IMR-90 (cell line): ENCODE results near the gene HERC3. TPM values are rescaled to one million over a fixed set of nuclear protein-coding genes. Genes with fewer than 3 reads are reported as not detected.

ENCODE experiments used
- ATAC-seq: fragments of 200-7000 bp; cut with Tn5 transposase; 2 replicates; pipeline ENCODE4 v1.9.1; 2020; ENCODE audit warnings: low read depth, mild to moderate bottlenecking, moderate library complexity
- BruUV-seq: library from RNA; stranded (reverse); fragments of 400-500 nt; replicated peaks from 2 replicates; lab custom pipeline; 2021; lab: Mats Ljungman, UMichigan
- CTCF ChIA-PET: fragments of 300-600 bp; formaldehyde crosslinking; extraction: SDS; loops from one replicate; lab custom pipeline; 2021; ENCODE audit warnings: antibody characterized with exemption; lab: Yijun Ruan, JAX
- POLR2A ChIA-PET: fragments of 300-600 bp; sonication (Branson Sonifier 250); formaldehyde crosslinking; loops from one replicate; lab custom pipeline; 2022; ENCODE audit warnings: antibody characterized with exemption; ENCODE audit not compliant: unreplicated experiment; lab: Charles Lee
- DNase-seq: peaks from one replicate; pipeline ENCODE4 v3.0.0; 2013
- H2AFZ ChIP-seq: replicated peaks from 2 replicates; pipeline ENCODE3; 2013; ENCODE audit warnings: low read length, mild to moderate bottlenecking; ENCODE audit not compliant: poor library complexity
- H2AK5ac ChIP-seq: 2 replicates; pipeline ENCODE4 v1.6.1; 2013; ENCODE audit warnings: low read depth, low read length, inconsistent platforms
- H2AK9ac ChIP-seq: replicated peaks from 2 replicates; pipeline ENCODE3; 2013; ENCODE audit warnings: mild to moderate bottlenecking, low read depth, low read length, moderate library complexity; ENCODE audit not compliant: poor library complexity
- H2BK120ac ChIP-seq: 2 replicates; pipeline ENCODE4 v1.6.1; 2013; ENCODE audit warnings: low read depth, low read length, inconsistent platforms
- H2BK15ac ChIP-seq: 3 replicates; pipeline ENCODE4 v1.6.1; 2013; ENCODE audit warnings: low read depth, low read length, inconsistent platforms
- H2BK20ac ChIP-seq: 2 replicates; pipeline ENCODE4 v1.6.1; 2013; ENCODE audit warnings: low read depth, mild to moderate bottlenecking, inconsistent platforms, low read length, moderate library complexity
- H2BK5ac ChIP-seq: 2 replicates; pipeline ENCODE4 v1.6.1; 2013; ENCODE audit warnings: mild to moderate bottlenecking, low read depth, low read length, inconsistent platforms; ENCODE audit not compliant: poor library complexity, severe bottlenecking
- H3K14ac ChIP-seq: replicated peaks from 2 replicates; pipeline ENCODE4 v1.6.1; 2013; ENCODE audit warnings: low read depth, low read length, inconsistent platforms
- H3K18ac ChIP-seq: 2 replicates; pipeline ENCODE4 v1.6.1; 2013; ENCODE audit warnings: low read depth, low read length, control low read depth
- H3K23ac ChIP-seq: 2 replicates; pipeline ENCODE4 v1.6.1; 2013; ENCODE audit warnings: low read depth, low read length, inconsistent platforms
- H3K27ac ChIP-seq: 2 replicates; pipeline ENCODE4 v1.5.1; 2013; ENCODE audit warnings: mild to moderate bottlenecking, control low read depth, low read length; ENCODE audit not compliant: insufficient read depth
- H3K27me3 ChIP-seq: 2 replicates; pipeline ENCODE4 v1.6.1; 2013; ENCODE audit warnings: low read length; ENCODE audit not compliant: control insufficient read depth, insufficient read depth
- H3K36me3 ChIP-seq: 2 replicates; pipeline ENCODE4 v1.6.1; 2013; ENCODE audit warnings: low read length, mixed read lengths; ENCODE audit not compliant: control insufficient read depth, insufficient read depth
- H3K4ac ChIP-seq: 2 replicates; pipeline ENCODE4 v1.6.1; 2013; ENCODE audit warnings: low read depth, low read length, inconsistent platforms
- H3K4me1 ChIP-seq: 2 replicates; pipeline ENCODE4 v1.6.1; 2013; ENCODE audit warnings: low read length, mixed read lengths; ENCODE audit not compliant: control insufficient read depth, insufficient read depth
- H3K4me2 ChIP-seq: 2 replicates; pipeline ENCODE4 v1.6.1; 2013; ENCODE audit warnings: low read depth, mild to moderate bottlenecking, control low read depth, low read length, moderate library complexity
- H3K4me3 ChIP-seq: 2 replicates; pipeline ENCODE4 v1.5.1; 2013; ENCODE audit warnings: low read depth, mild to moderate bottlenecking, control low read depth, low read length, moderate library complexity; ENCODE audit not compliant: insufficient read depth
- H3K56ac ChIP-seq: 2 replicates; pipeline ENCODE4 v1.6.1; 2013; ENCODE audit warnings: low read length, inconsistent platforms; ENCODE audit not compliant: insufficient read depth; ENCODE audit errors: extremely low read depth
- H3K79me1 ChIP-seq, 2 experiments: 2 replicates each; pipeline ENCODE4 v1.6.1; 2013; ENCODE audit warnings: low read length in 2 of 2, inconsistent platforms in 1 of 2, low read depth in 1 of 2
- H3K9ac ChIP-seq: 2 replicates; pipeline ENCODE4 v1.6.1; 2013; ENCODE audit warnings: low read depth, low read length, control low read depth
- H3K9me1 ChIP-seq: 2 replicates; pipeline ENCODE4 v1.6.1; 2013; ENCODE audit warnings: low read length, inconsistent platforms; ENCODE audit not compliant: insufficient read depth
- H3K9me3 ChIP-seq: 2 replicates; pipeline ENCODE4 v1.6.1; 2013; ENCODE audit warnings: low read length; ENCODE audit not compliant: control insufficient read depth, insufficient read depth
- H4K20me1 ChIP-seq: 2 replicates; pipeline ENCODE4 v1.6.1; 2013; ENCODE audit warnings: low read length, inconsistent platforms; ENCODE audit not compliant: insufficient read depth
- H4K5ac ChIP-seq: 2 replicates; pipeline ENCODE4 v1.6.1; 2013; ENCODE audit warnings: mild to moderate bottlenecking, low read depth, low read length, control low read depth
- H4K8ac ChIP-seq, 2 experiments: 2 replicates each; pipeline ENCODE4 v1.6.1; 2013; ENCODE audit warnings: low read depth in 2 of 2, low read length in 2 of 2, control low read depth in 1 of 2, inconsistent platforms in 1 of 2
- H4K91ac ChIP-seq: 2 replicates; pipeline ENCODE4 v1.6.1; 2013; ENCODE audit warnings: low read depth, low read length, inconsistent platforms; ENCODE audit not compliant: insufficient read depth
- BHLHE40 ChIP-seq: fragments of 150-350 bp; IDR thresholded peaks from 2 replicates; pipeline ENCODE4 v1.6.1; 2016; ENCODE audit warnings: mild to moderate bottlenecking, low read depth, low read length
- CEBPB ChIP-seq: IDR thresholded peaks from 2 replicates; pipeline ENCODE4 v1.6.1; 2012; ENCODE audit warnings: low read depth, low read length, improper control_type of control experiment
- CTCF ChIP-seq: conservative IDR thresholded peaks from 2 replicates; pipeline ENCODE4 v1.5.1; 2012; ENCODE audit warnings: mild to moderate bottlenecking, low read depth, low read length, improper control_type of control experiment
- ELK1 ChIP-seq: fragments of 150-350 bp; IDR thresholded peaks from 2 replicates; pipeline ENCODE4 v1.6.1; 2016; ENCODE audit warnings: low read depth, mild to moderate bottlenecking, low read length, moderate library complexity, borderline replicate concordance
- MAFK ChIP-seq: IDR thresholded peaks from 2 replicates; pipeline ENCODE4 v1.6.1; 2012; ENCODE audit warnings: low read depth, low read length, improper control_type of control experiment
- MAZ ChIP-seq: IDR thresholded peaks from 2 replicates; pipeline ENCODE4 v1.6.1; 2012; ENCODE audit warnings: low read depth, mild to moderate bottlenecking, low read length, improper control_type of control experiment, moderate library complexity, borderline replicate concordance
- POLR2A ChIP-seq: IDR thresholded peaks from 2 replicates; pipeline ENCODE4 v1.6.1; 2012; ENCODE audit warnings: mild to moderate bottlenecking, low read depth, low read length
- RAD21 ChIP-seq: IDR thresholded peaks from 2 replicates; pipeline ENCODE4 v1.6.1; 2012; ENCODE audit warnings: low read length, improper control_type of control experiment
- RFX5 ChIP-seq: IDR thresholded peaks from 2 replicates; pipeline ENCODE4 v1.8.0; 2012; ENCODE audit warnings: low read depth, mild to moderate bottlenecking, low read length, moderate library complexity
- SMC3 ChIP-seq: fragments of 150-350 bp; IDR thresholded peaks from 2 replicates; pipeline ENCODE4 v1.6.1; 2016; ENCODE audit warnings: low read depth, mild to moderate bottlenecking, antibody characterized with exemption, low read length, moderate library complexity
- USF2 ChIP-seq: fragments of 150-350 bp; IDR thresholded peaks from 2 replicates; pipeline ENCODE4 v1.6.1; 2017; ENCODE audit warnings: mild to moderate bottlenecking, antibody characterized with exemption, low read length, low read depth
- WGBS, 2 experiments: methylation state at CpG; one replicate each; pipeline versions ENCODE4 v1.1.5 to v1.1.7; 2013; ENCODE audit warnings: missing lambda C conversion rate in 2 of 2; ENCODE audit not compliant: insufficient read length in 1 of 2; ENCODE audit errors: extremely low coverage in 2 of 2; 5-methylcytosine and 5-hydroxymethylcytosine counted together
- dilution Hi-C: fragments of 300-500 bp; cut with HindIII; formaldehyde crosslinking; loops from one replicate; pipeline ENCODE4 v1.14.3; 2018; ENCODE audit warnings: low sequenced_read_pairs; ENCODE audit not compliant: unreplicated experiment
- in situ Hi-C: fragments of 300-500 bp; cut with MboI; formaldehyde crosslinking; loops from 3 replicates; pipeline ENCODE4 v1.14.3; 2019; ENCODE audit warnings: low sequenced_read_pairs, inconsistent platforms, mixed read lengths
- intact Hi-C: fragments of 100-400 bp; cut with micrococcal nuclease; formaldehyde crosslinking; loops from 2 replicates; pipeline ENCODE4 v1.10.0; 2022
- polyA plus RNA-seq, 3 experiments: library from polyadenylated mRNA; depleted of rRNA; stranded (reverse); fragments of >200 nt; gene quantifications; 2 replicates each; pipeline ENCODE4 v1.2.3, GENCODE V29; 2012; ENCODE audit warnings: low replicate concordance in 1 of 3
- total RNA-seq: library from RNA; depleted of rRNA; stranded (reverse); fragments of >200 nt; gene quantifications from 2 replicates; pipeline ENCODE4 v1.2.3, GENCODE V29; 2012

The HERC3 gene
- total and polyA plus RNA-seq, 2 of the 4 experiments (the other 2 are of a cell fraction): 8.9 to 9.5 TPM

GRCh38 chr4:88693792-88694191 lies 101.5 kb downstream of the HERC3 start:
- no peak overlapping the region for H3K14ac ChIP-seq
- H2AFZ ChIP-seq: no peak overlapping the region
- no peaks in the 10 kb centered on the region for H4K20me1 ChIP-seq
- H3K18ac ChIP-seq: no peak overlapping the region
- no peak overlapping the region for H2AK5ac ChIP-seq
- no peak overlapping the region for H2BK15ac ChIP-seq
- intact Hi-C loops: no loop called here
- H3K4me3 ChIP-seq: no peak overlapping the region
- no peak overlapping the region for H3K9ac ChIP-seq
- no peak overlapping the region for H3K23ac ChIP-seq
- no peak overlapping the region for H3K4me2 ChIP-seq
- H4K8ac ChIP-seq: no peak overlapping the region
- no TSS peak for BruUV-seq
- TF ChIP-seq RFX5 (no peak), USF2 (no peak), CTCF (no peak), SMC3 (no peak), POLR2A (no peak), BHLHE40 (no peak), ELK1 (no peak), MAZ (no peak), RAD21 (no peak), CEBPB (no peak), MAFK (no peak)
- H2BK20ac ChIP-seq: no peak overlapping the region
- H3K56ac ChIP-seq: no peak overlapping the region
- H3K36me3 ChIP-seq: peaks cover 3% of the 10 kb centered on the region; the same call in 1 of the 2 replicates
- H3K4ac ChIP-seq: no peak overlapping the region
- POLR2A ChIA-PET: no interaction called here
- no peaks in the 10 kb centered on the region for H3K27me3 ChIP-seq
- peaks cover 4% of the 10 kb centered on the region; the same call in 1 of the 2 replicates for H3K9me1 ChIP-seq
- H3K27ac ChIP-seq: no peak overlapping the region
- dilution Hi-C loops: no loop called here
- no peak overlapping the region for H2BK5ac ChIP-seq
- no peaks in the 10 kb centered on the region; the same call in 1 of the 2 replicates for H3K4me1 ChIP-seq
- no peak overlapping the region for H4K5ac ChIP-seq
- ATAC-seq (no peak), DNase-seq (no peak)
- no peak overlapping the region for H2BK120ac ChIP-seq
- H2AK9ac ChIP-seq: no peak overlapping the region
- H3K79me1 ChIP-seq: peaks cover 4 to 5% of the 10 kb centered on the region in 2 experiments; a peak in 3 of 4 replicates
- CTCF ChIA-PET: no interaction called here
- no CpG with 5 or more reads among the region's 3 CpGs for WGBS, 2 experiments
- no peak overlapping the region for H4K91ac ChIP-seq
- no peaks in the 10 kb centered on the region for H3K9me3 ChIP-seq
- in situ Hi-C loops: no loop called here
